HepG2 (cell line): Measurements from ENCODE around the gene APOC3. TPM values are rescaled to one million over a fixed set of nuclear protein-coding genes. Genes with fewer than 3 reads are reported as not detected.

Experiments used
- ADNP ChIP-seq: sonication (generic); formaldehyde crosslinking; IDR thresholded peaks from 2 replicates; pipeline ENCODE4 v1.4.0; 2020; ENCODE audit warnings: missing genetic modification reagents
- ATF2 ChIP-seq: sonication (generic); formaldehyde crosslinking; IDR thresholded peaks from 2 replicates; pipeline ENCODE4 v1.4.0; 2020; ENCODE audit warnings: missing genetic modification reagents
- ATF4 ChIP-seq, 2 experiments: fragments of 450-650 bp in 1 of 2; sonication (generic) in 1 of 2; formaldehyde crosslinking; IDR thresholded peaks; 2 replicates each; pipeline versions ENCODE4 v1.5.0 to v1.8.0; 2020 to 2022; ENCODE audit warnings: mild to moderate bottlenecking in 1 of 2, missing genetic modification reagents in 1 of 2
- ELK4 ChIP-seq: sonication (generic); formaldehyde crosslinking; IDR thresholded peaks from 2 replicates; pipeline ENCODE4 v1.9.0; 2021; ENCODE audit warnings: missing genetic modification reagents, borderline replicate concordance
- GATAD2A ChIP-seq: IDR thresholded peaks from 2 replicates; pipeline ENCODE4 v1.6.1; 2016
- HOXD1 ChIP-seq: sonication (generic); formaldehyde crosslinking; IDR thresholded peaks from 2 replicates; pipeline ENCODE4 v1.5.0; 2020; ENCODE audit warnings: missing genetic modification reagents
- LBX2 ChIP-seq: sonication (generic); formaldehyde crosslinking; IDR thresholded peaks from 2 replicates; pipeline ENCODE4 v1.5.0; 2020; ENCODE audit warnings: missing genetic modification reagents, mild to moderate bottlenecking, borderline replicate concordance
- PRDM10 ChIP-seq: sonication (generic); formaldehyde crosslinking; IDR thresholded peaks from 2 replicates; pipeline ENCODE4 v1.4.0; 2020; ENCODE audit warnings: low read depth, missing genetic modification reagents
- RFXANK ChIP-seq: IDR thresholded peaks from 2 replicates; pipeline ENCODE4 v1.6.1; 2016
- TIGD3 ChIP-seq: sonication (generic); formaldehyde crosslinking; IDR thresholded peaks from 2 replicates; pipeline ENCODE4 v1.5.1; 2020; ENCODE audit warnings: mild to moderate bottlenecking, missing genetic modification reagents, borderline replicate concordance
- U2AF1 ChIP-seq: fragments of 200-400 bp; formaldehyde crosslinking; optimal IDR thresholded peaks from 2 replicates; pipeline ENCODE3; 2017; ENCODE audit warnings: mild to moderate bottlenecking, low read depth, low read length
- ZBTB26 ChIP-seq: IDR thresholded peaks from 2 replicates; pipeline ENCODE4 v1.6.1; 2016; ENCODE audit warnings: missing compliant biosample characterization, missing genetic modification reagents, borderline replicate concordance
- ZNF569 ChIP-seq: sonication (generic); formaldehyde crosslinking; IDR thresholded peaks from 2 replicates; pipeline ENCODE4 v1.5.0; 2020; ENCODE audit warnings: mild to moderate bottlenecking, missing genetic modification reagents, moderate library complexity, borderline replicate concordance
- ZNF652 ChIP-seq: IDR thresholded peaks from 2 replicates; pipeline ENCODE4 v1.6.1; 2016; ENCODE audit warnings: low read depth, borderline replicate concordance
- ZSCAN20 ChIP-seq: sonication (generic); formaldehyde crosslinking; IDR thresholded peaks from 2 replicates; pipeline ENCODE4 v1.4.0; 2020; ENCODE audit warnings: missing genetic modification reagents, mild to moderate bottlenecking, borderline replicate concordance
- ZSCAN21 ChIP-seq: sonication (generic); formaldehyde crosslinking; IDR thresholded peaks from 2 replicates; pipeline ENCODE4 v1.8.0; 2022; ENCODE audit warnings: mild to moderate bottlenecking, missing genetic modification reagents, moderate library complexity, borderline replicate concordance
- polyA plus RNA-seq, 8 experiments: library from polyadenylated mRNA; depleted of rRNA in 3 of 8; stranded (reverse) in 7 of 8; unstranded in 1 of 8; fragments of >200 nt; fragmentation: Illumina TruSeq in 4 of 8; extraction: Trizol in 4 of 8; gene quantifications; 2 replicates each; pipeline versions ENCODE4 v1.2.1 to v1.2.3, GENCODE V29; 2011 to 2016; ENCODE audit warnings: low read depth in 4 of 8, missing spikeins in 1 of 8, mixed read lengths in 1 of 8; ENCODE audit not compliant: insufficient read depth in 1 of 8
- total RNA-seq, 5 experiments: library from RNA; depleted of rRNA; stranded (reverse); fragments of >200 nt; fragmentation: Illumina TruSeq; extraction: Trizol; gene quantifications; 2 replicates each; pipeline ENCODE4 v1.2.3, GENCODE V29; 2016; ENCODE audit warnings: low read depth in 1 of 5

The APOC3 gene
- total and polyA plus RNA-seq, 2 of the 13 experiments (the other 11 are each of a cell fraction or from before 2014, with no cell fraction given): 314 to 687 TPM

GRCh38 chr11:116828632-116829524 lies 829 bp upstream of the APOC3 start (continued):
- TF ChIP-seq TIGD3 (no peak), ADNP (CRISPR knock-in tag) (peak; percentile 38; the same call in 1 of the 2 replicates), ZNF652 (no peak; the same call in 1 of the 2 replicates), LBX2 (no peak), GATAD2A (peak; percentile 86), ATF2 (CRISPR knock-in tag) (no peak), ZSCAN21 (CRISPR knock-in tag) (peak; percentile 89; the same call in 1 of the 2 replicates), ZNF569 (no peak), ATF4 (CRISPR knock-in tag; IDR thresholded peaks at IDR 0.05) (0 out of 4 replicates have a peak, but pooled peaks of 1 of the 2 experiments have one; percentile 27), HOXD1 (CRISPR knock-in tag) (peak; percentile 56; the same call in 1 of the 2 replicates), U2AF1 (peak; percentile 79), PRDM10 (no peak), ZBTB26 (CRISPR knock-in tag) (0 out of 2 replicates have a peak, but pooled peaks have one; percentile 33), ZSCAN20 (no peak), ELK4 (CRISPR knock-in tag) (no peak), RFXANK (CRISPR knock-in tag) (0 out of 2 replicates have a peak, but pooled peaks have one; percentile 72)
